DND-41 (cell line): ENCODE results near the gene UCHL1.
"Not testable (repeated sequence)": the region's sequence is repeated elsewhere in the genome, so short reads cannot be mapped to it uniquely, and the experiment has no call there.

ENCODE experiments used
- ATAC-seq: fragments of 200-7000 bp; cut with Tn5 transposase; 3 replicates; pipeline ENCODE4 v1.9.1; 2021; ENCODE audit warnings: low read depth; ENCODE audit not compliant: insufficient read depth
- DNase-seq: peaks from one replicate; pipeline ENCODE4 v3.0.0-alpha.2; 2020
- H2AFZ ChIP-seq: 2 replicates; pipeline ENCODE4 v1.6.0; 2012; ENCODE audit warnings: low read depth, low read length
- H3K27ac ChIP-seq: 2 replicates; pipeline ENCODE4 v1.5.1; 2012; ENCODE audit warnings: low read length, inconsistent platforms
- H3K27me3 ChIP-seq: fragments of 200-600 bp; sonication (generic); 2 replicates; pipeline ENCODE4 v1.6.0; 2012; ENCODE audit warnings: low read length, mild to moderate bottlenecking, inconsistent platforms; ENCODE audit not compliant: insufficient read depth, poor library complexity
- H3K36me3 ChIP-seq: 2 replicates; pipeline ENCODE4 v1.5.1; 2012; ENCODE audit warnings: low read length, inconsistent platforms; ENCODE audit not compliant: insufficient read depth
- H3K4me1 ChIP-seq: 2 replicates; pipeline ENCODE4 v1.5.1; 2012; ENCODE audit warnings: mild to moderate bottlenecking, low read length; ENCODE audit not compliant: insufficient read depth
- H3K4me2 ChIP-seq: 2 replicates; pipeline ENCODE4 v1.6.0; 2012; ENCODE audit warnings: mild to moderate bottlenecking, moderate library complexity, low read length, inconsistent platforms; ENCODE audit not compliant: insufficient read depth
- H3K4me3 ChIP-seq, 2 experiments: fragments of 200-600 bp in 1 of 2; shearing (Covaris generic) in 1 of 2; 2 replicates each; pipeline ENCODE4 v1.5.1; 2012 to 2016; ENCODE audit warnings: inconsistent platforms in 2 of 2, low read length in 2 of 2, mild to moderate bottlenecking in 2 of 2, low read depth in 1 of 2, moderate library complexity in 1 of 2
- H3K79me2 ChIP-seq: 2 replicates; pipeline ENCODE4 v1.6.0; 2012; ENCODE audit warnings: low read length, inconsistent platforms; ENCODE audit not compliant: insufficient read depth
- H3K9ac ChIP-seq: 2 replicates; pipeline ENCODE4 v1.6.0; 2012; ENCODE audit warnings: low read depth, mild to moderate bottlenecking, inconsistent platforms, low read length, moderate library complexity
- H3K9me3 ChIP-seq: 2 replicates; pipeline ENCODE4 v1.5.1; 2012; ENCODE audit warnings: low read length, moderate library complexity, mild to moderate bottlenecking, inconsistent platforms; ENCODE audit not compliant: insufficient read depth, severe bottlenecking
- H4K20me1 ChIP-seq: 2 replicates; pipeline ENCODE4 v1.6.0; 2012; ENCODE audit warnings: low read length; ENCODE audit not compliant: insufficient read depth
- EZH2 ChIP-seq: IDR thresholded peaks from 3 replicates; pipeline ENCODE4 v1.6.1; 2012; ENCODE audit warnings: borderline replicate concordance, low read depth, mild to moderate bottlenecking, moderate library complexity, low read length, inconsistent platforms; ENCODE audit not compliant: severe bottlenecking
- TF ChIP-seq, protein P1 (sequence below): IDR thresholded peaks from 2 replicates; pipeline ENCODE4 v1.5.1; 2012; ENCODE audit warnings: borderline replicate concordance, low read length, moderate library complexity, mild to moderate bottlenecking; ENCODE audit not compliant: poor library complexity, severe bottlenecking; ENCODE audit errors: extremely low read depth

UCHL1 gene

DNA sequence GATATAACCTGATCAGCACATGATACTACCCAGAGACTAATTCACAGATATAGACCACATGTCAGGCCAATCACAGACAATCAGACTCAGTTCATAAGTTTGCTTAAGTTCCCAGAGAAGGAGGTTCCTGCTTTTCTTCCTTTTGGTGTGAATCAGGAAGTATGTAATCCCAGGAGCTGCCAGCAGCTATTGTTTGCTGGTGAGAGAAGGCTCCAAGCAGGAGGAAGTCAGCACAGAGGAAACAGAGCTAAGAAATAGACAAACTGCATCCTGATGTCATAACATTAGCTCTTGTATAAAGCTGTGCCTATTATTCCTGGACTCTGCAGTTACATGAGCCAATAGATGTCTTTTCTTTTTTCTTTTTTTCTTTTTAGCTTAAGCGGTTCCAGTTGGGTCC lies 50.9 kb downstream of the UCHL1 start:
- H3K27me3 ChIP-seq: no peaks in the 10 kb centered on the region
- no peak overlapping the region for H3K27ac ChIP-seq
- TF ChIP-seq, protein P1, sequence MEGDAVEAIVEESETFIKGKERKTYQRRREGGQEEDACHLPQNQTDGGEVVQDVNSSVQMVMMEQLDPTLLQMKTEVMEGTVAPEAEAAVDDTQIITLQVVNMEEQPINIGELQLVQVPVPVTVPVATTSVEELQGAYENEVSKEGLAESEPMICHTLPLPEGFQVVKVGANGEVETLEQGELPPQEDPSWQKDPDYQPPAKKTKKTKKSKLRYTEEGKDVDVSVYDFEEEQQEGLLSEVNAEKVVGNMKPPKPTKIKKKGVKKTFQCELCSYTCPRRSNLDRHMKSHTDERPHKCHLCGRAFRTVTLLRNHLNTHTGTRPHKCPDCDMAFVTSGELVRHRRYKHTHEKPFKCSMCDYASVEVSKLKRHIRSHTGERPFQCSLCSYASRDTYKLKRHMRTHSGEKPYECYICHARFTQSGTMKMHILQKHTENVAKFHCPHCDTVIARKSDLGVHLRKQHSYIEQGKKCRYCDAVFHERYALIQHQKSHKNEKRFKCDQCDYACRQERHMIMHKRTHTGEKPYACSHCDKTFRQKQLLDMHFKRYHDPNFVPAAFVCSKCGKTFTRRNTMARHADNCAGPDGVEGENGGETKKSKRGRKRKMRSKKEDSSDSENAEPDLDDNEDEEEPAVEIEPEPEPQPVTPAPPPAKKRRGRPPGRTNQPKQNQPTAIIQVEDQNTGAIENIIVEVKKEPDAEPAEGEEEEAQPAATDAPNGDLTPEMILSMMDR: no peak
- H3K4me2 ChIP-seq: no peak overlapping the region
- no peaks in the 10 kb centered on the region for H4K20me1 ChIP-seq
- H3K36me3 ChIP-seq: no peaks in the 10 kb centered on the region
- DNase-seq: no peak
- no peak overlapping the region for H3K9ac ChIP-seq
- no peaks in the 10 kb centered on the region for H3K4me1 ChIP-seq
- H3K4me3 ChIP-seq: no peak overlapping the region
- no peaks in the 10 kb centered on the region for H3K9me3 ChIP-seq
- no peak overlapping the region for H2AFZ ChIP-seq
- H3K79me2 ChIP-seq: no peaks in the 10 kb centered on the region
- ATAC-seq: no peak

DNA sequence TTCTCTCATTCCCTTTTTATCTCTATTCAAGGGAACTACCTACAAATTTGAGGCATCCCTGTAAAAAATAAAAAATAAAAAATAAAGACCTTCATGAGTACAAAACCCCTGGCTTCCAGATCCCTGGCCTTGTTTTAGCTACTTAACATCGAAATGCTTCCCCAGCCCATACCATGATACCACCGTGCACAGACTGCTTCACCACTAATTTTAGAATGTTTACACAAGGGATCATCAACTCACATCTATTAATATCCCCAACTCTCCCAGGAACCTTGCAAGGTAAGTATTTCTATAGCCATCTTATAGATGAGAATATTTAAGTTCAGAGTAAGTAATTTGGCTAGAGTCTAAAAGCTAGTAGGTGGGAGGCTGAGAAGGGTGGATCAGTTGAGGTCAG lies 51.7 kb downstream of the UCHL1 start:
- ATAC-seq: no peak
- H2AFZ ChIP-seq: no peak overlapping the region
- DNase-seq: no peak
- H3K4me2 ChIP-seq: no peak overlapping the region
- no peaks in the 10 kb centered on the region for H3K27me3 ChIP-seq
- TF ChIP-seq EZH2: no peak
- TF ChIP-seq, protein P1: no peak
- no peaks in the 10 kb centered on the region for H4K20me1 ChIP-seq
- no peaks in the 10 kb centered on the region for H3K9me3 ChIP-seq
- H3K36me3 ChIP-seq: no peaks in the 10 kb centered on the region
- no peak overlapping the region for H3K27ac ChIP-seq
- H3K9ac ChIP-seq: no peak overlapping the region
- no peaks in the 10 kb centered on the region for H3K4me1 ChIP-seq
- no peak overlapping the region for H3K4me3 ChIP-seq
- H3K79me2 ChIP-seq: no peaks in the 10 kb centered on the region

DNA sequence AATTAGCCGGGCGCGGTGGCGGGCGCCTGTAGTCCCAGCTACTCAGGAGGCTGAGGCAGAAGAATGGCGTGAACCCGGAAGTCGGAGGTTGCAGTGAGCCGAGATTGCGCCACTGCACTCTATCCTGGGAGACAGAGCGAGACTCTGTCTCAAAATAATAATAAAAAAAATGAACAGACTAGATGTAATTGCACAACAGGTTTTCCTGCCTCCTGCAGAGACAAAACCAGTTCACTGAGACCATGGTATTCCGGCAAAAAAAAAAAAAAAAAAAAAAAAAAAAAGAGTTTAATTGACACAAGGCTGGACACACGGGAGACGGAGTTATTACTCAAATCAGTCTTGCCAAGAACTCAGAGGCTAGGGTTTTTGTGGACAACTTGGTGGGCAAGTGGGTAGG lies 58.7 kb downstream of the UCHL1 start:
- H3K9me3 ChIP-seq, H3K9ac ChIP-seq, DNase-seq, H3K4me1 ChIP-seq, H3K27me3 ChIP-seq, H3K4me2 ChIP-seq, ATAC-seq, H3K36me3 ChIP-seq, H3K4me3 ChIP-seq, H4K20me1 ChIP-seq, H2AFZ ChIP-seq, H3K27ac ChIP-seq, H3K79me2 ChIP-seq: not testable (repeated sequence)

DNA sequence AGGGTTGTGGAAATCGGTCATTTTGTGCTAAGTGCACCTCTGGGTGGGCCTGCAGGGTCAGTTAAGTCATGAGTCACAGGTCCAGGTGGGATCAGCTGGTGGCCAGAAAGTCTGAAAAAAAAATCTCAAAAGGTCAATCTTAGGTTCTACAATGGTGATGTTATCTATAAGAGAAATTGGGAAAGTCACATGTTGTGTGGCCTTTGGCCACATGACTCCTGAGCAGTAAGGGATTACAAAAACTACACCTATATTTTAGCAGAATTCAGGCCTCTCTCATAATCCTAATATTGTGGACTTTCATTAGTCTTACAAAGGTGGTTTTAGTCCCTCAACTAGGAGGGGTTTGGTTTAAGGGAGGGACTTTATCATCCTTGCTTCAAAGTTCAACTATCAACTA lies 59.1 kb downstream of the UCHL1 start:
- Histone ChIP-seq H3K27me3 (no peaks in the 10 kb centered on the region), H3K4me2 (no peak overlapping the region), H3K27ac (no peak overlapping the region), H3K79me2 (no peaks in the 10 kb centered on the region), H3K9ac (no peak overlapping the region), H4K20me1 (no peaks in the 10 kb centered on the region), H3K4me1 (no peaks in the 10 kb centered on the region), H3K4me3 (no peak overlapping the region), H2AFZ (no peak overlapping the region), H3K36me3 (no peaks in the 10 kb centered on the region), H3K9me3 (no peaks in the 10 kb centered on the region)
- no peak for ATAC-seq
- TF ChIP-seq EZH2: no peak
- TF ChIP-seq, protein P1: no peak
- no peak for DNase-seq
